Mucosa of descending colon (tissue), 3 donors: Measurements from ENCODE around the gene ZBTB5. TPM values are rescaled to one million over a fixed set of nuclear protein-coding genes. Genes with fewer than 3 reads are reported as not detected.
A peak's percentile ranks its signal among the peaks of the same experiment; 100 is the strongest.

Source experiments
- ATAC-seq: fragments of 200-7000 bp; cut with Tn5 transposase; one replicate; pipeline ENCODE4 v1.9.1; 2020; ENCODE audit warnings: mild to moderate bottlenecking, moderate library complexity
- DNase-seq, 3 donors: peaks; one replicate each; pipeline ENCODE4 v3.0.0-alpha.2; 2020
- H3K36me3 ChIP-seq: fragments of 200-600 bp; one replicate; pipeline ENCODE4 v1.8.0; 2021; ENCODE audit warnings: low read depth, mild to moderate bottlenecking
- H3K4me1 ChIP-seq: fragments of 200-600 bp; one replicate; pipeline ENCODE4 v1.8.0; 2021; ENCODE audit warnings: low read depth, mild to moderate bottlenecking
- H3K4me3 ChIP-seq: fragments of 200-600 bp; one replicate; pipeline ENCODE4 v1.8.0; 2021; ENCODE audit warnings: mild to moderate bottlenecking
- H3K9me3 ChIP-seq: fragments of 200-600 bp; one replicate; pipeline ENCODE4 v1.8.0; 2021; ENCODE audit warnings: mild to moderate bottlenecking
- CTCF ChIP-seq: fragments of 200-600 bp; IDR thresholded peaks from one replicate; pipeline ENCODE4 v1.8.0; 2022; ENCODE audit warnings: antibody characterized with exemption, mild to moderate bottlenecking
- intact Hi-C, 2 donors: fragments of 100-400 bp; cut with DNase I in 1 of 2; cut with micrococcal nuclease in 1 of 2; formaldehyde crosslinking; loops; one replicate each; pipeline versions ENCODE4 v1.11.0 to v1.11.1; 2022; cut with DNase I, micrococcal nuclease
- total RNA-seq, 3 donors: library from RNA; stranded (reverse); fragmentation: NEBNext Ultra II Directional in 2 of 3; extraction: Animal tissue kit (Norgen Biotek cat#: 25700) in 2 of 3; gene quantifications; one replicate each; pipeline versions ENCODE4 v1.2.1 to v1.2.4, GENCODE V29; 2021 to 2023
- donor health status: DM: no; HTN: no; CAD: no; lungs with moderate emphysema.
- donor health status: DM: no; HTN: no; CAD: no.
- donor health status: DM: no; HTN: yes; CAD: no.

ZBTB5 gene
- total RNA-seq, 3 donors from 2014 or later, result 7.8 to 11.9 (median 9.5) TPM

- Histone ChIP-seq H3K36me3 (peaks cover 5% of the 10 kb centered on the region), H3K9me3 (no peaks in the 10 kb centered on the region), H3K4me3 (no peak overlapping the region), H3K4me1 (no peaks in the 10 kb centered on the region)
- DNase-seq, result peak in 1 of 3 donors; percentile 14
- ATAC-seq, result peak; percentile 58
- TF ChIP-seq CTCF, result no peak
- intact Hi-C loops, result no loop called here
These were observed 38.5 kb upstream of the ZBTB5 start for GRCh38 chr9:37503736-37504135.

- Histone ChIP-seq H3K4me3 (no peak overlapping the region), H3K36me3 (peaks cover 5% of the 10 kb centered on the region), H3K9me3 (no peaks in the 10 kb centered on the region), H3K4me1 (no peaks in the 10 kb centered on the region)
- intact Hi-C loops, result no loop called here
- DNase-seq (no peak), ATAC-seq (no peak)
- TF ChIP-seq CTCF, result no peak
These were observed 36.8 kb upstream of the ZBTB5 start for GRCh38 chr9:37501957-37502596.

- TF ChIP-seq CTCF, result no peak
These were observed 34.0 kb upstream of the ZBTB5 start for GRCh38 chr9:37499297-37499696.

GRCh38 chr9:37498457-37498856, 33.2 kb upstream of the ZBTB5 start:
- ATAC-seq, result no peak
- intact Hi-C loops, result no loop called here
- H3K36me3 ChIP-seq, result peaks cover 5% of the 10 kb centered on the region

More at GRCh38 chr9:37499297-37499696, 34.0 kb upstream of the ZBTB5 start:
- DNase-seq, result no peak
- Histone ChIP-seq H3K9me3 (no peaks in the 10 kb centered on the region), H3K4me3 (no peak overlapping the region), H3K4me1 (no peaks in the 10 kb centered on the region), H3K36me3 (peaks cover 5% of the 10 kb centered on the region)
- no peak for ATAC-seq
- intact Hi-C loops, result no loop called here

GRCh38 chr9:37497320-37497719, 32.1 kb upstream of the ZBTB5 start:
- Histone ChIP-seq H3K9me3 (no peaks in the 10 kb centered on the region), H3K4me1 (no peaks in the 10 kb centered on the region), H3K36me3 (peaks cover 10% of the 10 kb centered on the region), H3K4me3 (no peak overlapping the region)
- ATAC-seq (no peak), DNase-seq (no peak)
- TF ChIP-seq CTCF, result no peak
- intact Hi-C loops, result no loop called here

More at GRCh38 chr9:37498457-37498856, 33.2 kb upstream of the ZBTB5 start:
- DNase-seq, result no peak
- Histone ChIP-seq H3K4me1 (no peaks in the 10 kb centered on the region), H3K9me3 (no peaks in the 10 kb centered on the region), H3K4me3 (no peak overlapping the region)
- no peak for TF ChIP-seq CTCF
